NCI-H774 (cell line): Measurements from ENCODE around the gene ZNF516.

Experiments used
- DNase-seq: peaks from one replicate; lab custom pipeline; 2025; lab: John Stamatoyannopoulos, UW

The ZNF516 gene

DNA sequence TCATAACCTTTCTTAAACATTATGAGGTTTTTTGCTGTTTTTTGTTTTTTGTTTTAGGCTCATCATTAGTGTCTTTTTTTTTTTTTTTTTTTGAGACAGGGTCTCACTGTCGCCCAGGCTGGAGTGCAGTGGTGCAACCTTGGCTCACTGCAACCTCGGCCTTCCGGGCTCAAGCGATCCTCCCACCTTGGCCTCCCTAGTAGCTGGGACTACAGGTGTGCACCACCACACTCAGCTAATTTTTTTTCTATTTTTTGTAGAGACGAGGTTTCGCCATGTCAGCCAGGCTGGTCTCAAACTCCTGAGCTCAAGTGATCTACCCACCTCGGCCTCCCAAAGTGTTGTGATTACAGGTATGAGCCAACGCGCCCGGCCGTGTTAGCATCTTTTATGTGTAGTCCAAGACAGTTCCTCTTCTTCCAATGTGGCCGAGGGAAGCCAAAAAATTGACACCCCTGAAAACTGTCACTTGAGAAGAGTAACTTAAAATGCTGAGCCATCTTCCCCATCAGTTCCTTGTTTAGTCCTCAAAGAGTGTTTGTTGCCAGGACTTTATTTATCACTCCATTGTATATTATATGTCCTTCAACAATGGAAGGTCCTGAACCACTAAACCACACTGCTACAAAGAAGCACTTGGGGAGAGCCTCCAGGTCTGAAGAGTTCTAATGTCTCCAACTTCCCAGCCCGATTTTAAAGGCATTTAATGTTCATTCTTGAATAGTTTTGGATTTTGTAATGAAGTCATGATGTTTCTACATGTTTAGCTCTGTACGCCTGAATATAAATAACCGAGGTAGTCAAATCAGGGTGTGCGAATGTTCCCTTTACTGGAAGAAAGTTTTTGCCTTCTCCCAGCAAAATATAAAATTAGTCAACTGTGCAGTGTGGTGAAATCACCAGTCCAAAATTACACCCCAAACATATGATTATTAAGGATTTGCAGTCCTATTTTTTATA is 26.4 kb downstream of the ZNF516 start:
- DNase-seq, result no peak

DNA sequence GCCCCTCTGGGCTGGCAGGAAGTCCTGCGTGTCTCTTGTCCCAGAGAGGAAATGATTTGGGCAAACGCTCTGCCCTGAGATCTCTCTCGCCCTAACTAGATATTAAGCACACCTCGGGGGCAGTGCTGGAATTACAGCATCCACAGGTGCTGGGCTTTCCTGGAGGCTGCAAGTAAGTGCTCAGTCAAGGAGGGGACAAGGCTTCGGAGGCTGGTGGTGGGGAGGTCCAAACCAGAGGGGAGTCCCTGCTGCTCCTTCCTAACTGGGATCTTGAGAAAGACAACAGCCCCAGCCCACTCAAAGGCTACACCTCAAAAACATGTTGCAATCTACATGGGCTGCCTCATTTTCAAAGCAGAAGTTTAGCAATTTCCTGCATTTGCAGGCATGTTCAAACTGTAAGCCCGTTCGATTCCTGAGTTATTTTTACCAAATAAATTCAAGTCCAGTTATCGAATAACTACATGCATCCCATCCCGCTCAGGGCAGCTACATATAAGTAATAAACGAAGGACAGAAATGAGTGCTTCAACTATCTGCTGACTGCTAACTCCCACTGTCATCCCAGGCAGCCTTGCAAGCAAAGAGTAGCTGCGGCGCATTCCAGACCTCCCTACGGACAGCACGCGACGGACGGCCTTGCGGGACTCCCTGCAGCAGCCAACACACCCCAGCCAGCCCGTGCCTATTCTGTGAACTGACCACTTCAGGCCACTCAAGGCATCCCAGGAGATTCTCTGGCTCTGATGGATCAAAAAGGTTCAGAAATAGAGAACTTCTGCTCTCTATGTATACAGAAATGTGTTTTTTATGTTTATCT is 27.5 kb downstream of the ZNF516 start:
- DNase-seq, result no peak

DNA sequence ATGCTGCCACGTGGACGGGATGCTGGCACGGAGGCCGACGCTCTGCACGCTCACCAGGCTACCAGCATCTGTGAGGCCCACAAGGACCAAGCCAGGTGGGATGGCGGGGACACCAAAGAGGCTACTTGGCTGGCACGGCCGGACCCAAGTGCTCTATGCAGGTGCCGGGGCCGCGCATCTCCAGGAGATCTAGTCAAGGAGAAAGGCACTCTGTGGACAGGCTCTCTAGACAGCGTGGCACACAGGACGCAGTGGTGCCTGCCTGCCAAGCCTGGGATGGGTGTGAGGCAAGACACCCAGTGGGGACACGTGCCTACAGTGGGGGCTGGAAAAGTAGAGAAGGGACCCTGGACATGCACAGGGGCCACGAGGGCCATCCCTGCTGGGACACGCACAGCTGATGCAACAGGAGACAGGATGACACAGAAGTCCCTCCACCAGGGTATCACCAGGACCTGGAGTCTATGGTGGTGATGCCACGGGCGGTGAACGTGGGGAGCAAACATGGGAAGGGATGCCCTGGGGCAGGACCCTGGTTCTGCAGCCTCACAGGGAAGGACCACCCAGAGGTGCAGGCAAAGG is 28.5 kb downstream of the ZNF516 start:
- DNase-seq, result no peak

DNA sequence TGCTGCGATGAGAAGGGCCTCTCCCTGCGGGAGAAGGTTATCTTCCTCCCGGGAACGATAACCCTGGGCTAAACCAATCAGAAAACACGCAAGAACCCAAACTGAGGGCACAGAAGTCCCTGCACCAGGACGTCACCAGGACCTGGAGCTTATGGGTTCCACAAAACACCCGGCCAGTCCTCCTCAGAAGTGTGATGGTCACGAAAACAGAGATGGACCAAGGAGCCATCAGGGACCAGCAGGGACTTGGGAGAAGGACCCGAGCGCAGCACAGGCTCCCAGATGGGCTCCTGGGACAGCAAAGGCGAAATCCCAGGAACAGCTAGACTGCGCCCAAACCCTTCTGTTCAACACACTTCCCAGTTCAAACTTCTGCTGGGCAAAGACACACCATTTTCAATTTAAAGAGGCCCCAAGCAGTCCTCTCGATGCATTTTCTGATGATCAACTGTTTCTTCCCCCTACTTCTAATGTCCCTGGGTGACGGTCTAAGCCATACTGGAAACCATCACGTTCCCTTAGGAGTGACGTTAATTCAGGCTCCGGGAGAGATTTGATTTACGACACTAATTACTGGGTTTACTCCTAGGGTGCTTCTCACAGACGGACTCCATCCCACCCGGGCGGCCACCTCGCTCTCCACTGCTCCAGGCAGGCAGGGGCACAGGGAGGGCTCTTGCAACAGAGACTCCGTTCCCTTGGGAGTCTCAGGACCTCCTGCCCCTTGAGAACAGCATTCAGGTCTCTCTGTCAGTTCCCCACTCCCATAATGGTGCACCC is 29.2 kb downstream of the ZNF516 start:
- no peak for DNase-seq

DNA sequence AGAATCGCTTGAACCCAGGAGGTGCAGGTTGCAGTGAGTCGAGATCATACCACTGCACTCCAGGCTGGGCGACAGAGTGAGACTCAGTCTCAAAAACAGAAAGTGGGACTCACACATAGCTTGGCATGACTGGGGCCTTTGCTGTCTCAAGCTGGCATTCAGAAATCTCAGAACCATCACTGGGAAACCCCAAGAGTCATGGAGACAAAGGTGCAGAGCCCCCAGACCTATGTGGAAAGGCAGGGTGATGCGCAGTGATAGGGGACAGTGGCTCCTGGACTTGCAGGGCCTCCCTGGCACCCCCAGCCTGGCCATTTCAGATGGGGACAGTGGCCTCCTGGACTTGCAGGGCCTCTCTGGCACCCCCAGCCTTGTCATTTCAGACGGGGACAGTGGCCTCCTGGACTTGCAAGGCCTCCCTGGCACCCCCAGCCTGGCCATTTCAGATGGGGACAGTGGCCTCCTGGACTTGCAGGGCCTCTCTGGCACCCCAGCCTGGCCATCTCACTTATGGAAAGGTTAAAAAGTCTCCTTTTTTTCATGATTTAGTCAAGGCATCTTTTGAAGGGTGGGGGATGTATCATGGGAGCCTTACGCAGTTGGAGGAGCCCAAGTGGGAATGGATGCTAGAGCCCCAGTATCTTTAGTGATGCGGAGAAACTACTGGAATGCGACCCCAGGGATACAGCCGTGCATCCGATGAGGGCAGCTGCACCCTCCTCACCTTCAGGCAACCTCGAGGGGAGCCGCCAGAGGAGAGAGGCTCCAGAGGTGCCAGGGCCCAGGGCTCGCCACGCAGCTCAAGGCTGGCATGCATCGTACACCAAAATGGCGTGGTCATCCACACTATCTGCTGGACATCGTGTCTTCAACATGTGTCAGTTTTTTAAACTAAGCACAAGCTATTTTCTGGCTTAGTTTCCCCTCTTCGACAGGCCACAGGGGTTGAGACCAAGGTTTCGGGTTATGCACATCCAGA is 30.5 kb downstream of the ZNF516 start:
- DNase-seq, result no peak

DNA sequence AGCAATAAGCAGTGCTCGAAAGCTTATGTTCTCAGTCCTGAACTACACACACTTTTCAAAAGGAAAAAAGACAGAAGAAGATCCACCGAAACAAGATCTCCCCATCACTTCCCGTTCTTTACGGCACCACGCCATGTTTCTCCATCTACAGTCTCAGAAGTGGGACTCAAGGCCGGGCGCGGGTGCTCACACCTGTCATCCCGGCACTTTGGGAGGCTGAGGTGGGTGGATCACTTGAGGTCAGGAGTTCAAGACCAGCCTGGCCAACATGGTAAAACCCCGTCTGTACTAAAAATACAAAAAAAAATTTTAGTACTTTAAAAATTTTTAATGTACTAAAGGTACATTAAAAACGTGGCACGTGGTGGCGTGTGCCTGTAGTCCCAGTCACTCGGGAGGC is 31.2 kb downstream of the ZNF516 start:
- DNase-seq, result no peak

DNA sequence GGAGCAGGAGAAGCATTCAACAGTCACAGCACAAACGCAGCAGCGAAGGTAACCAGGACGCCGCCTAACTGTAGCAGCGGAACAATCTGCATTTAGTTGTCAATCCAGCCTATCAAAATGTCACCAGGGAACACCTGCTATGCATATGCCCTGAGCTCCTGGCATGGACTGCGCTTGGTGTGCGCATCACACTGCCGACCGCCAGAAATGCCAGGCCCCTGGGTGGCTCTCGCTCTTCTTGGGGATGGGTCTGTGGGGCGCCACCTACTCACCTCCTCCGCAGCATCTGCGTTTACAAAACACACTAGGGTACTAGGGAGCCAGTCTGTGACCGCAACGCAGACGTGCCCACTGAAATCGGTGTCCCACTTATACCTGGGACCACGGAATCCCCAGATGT is 31.7 kb downstream of the ZNF516 start:
- DNase-seq, result no peak

DNA sequence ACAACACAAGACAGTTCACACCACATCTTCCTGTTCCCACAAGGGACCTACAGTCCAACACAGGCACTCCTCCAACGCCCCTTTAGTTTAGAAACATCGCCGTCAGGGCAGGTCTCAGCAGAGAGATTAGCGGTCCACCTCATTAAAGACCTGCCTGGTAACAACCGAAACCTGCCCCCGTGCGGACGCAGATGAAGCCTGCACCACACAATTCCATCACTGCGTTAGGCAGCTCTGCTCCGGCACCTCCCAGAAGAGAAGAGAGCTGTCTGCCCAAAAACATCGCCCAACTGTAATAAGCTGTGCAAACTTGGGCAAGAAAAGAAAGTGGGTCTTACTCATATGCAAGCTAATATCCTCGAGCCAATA is 32.7 kb downstream of the ZNF516 start:
- no peak for DNase-seq

DNA sequence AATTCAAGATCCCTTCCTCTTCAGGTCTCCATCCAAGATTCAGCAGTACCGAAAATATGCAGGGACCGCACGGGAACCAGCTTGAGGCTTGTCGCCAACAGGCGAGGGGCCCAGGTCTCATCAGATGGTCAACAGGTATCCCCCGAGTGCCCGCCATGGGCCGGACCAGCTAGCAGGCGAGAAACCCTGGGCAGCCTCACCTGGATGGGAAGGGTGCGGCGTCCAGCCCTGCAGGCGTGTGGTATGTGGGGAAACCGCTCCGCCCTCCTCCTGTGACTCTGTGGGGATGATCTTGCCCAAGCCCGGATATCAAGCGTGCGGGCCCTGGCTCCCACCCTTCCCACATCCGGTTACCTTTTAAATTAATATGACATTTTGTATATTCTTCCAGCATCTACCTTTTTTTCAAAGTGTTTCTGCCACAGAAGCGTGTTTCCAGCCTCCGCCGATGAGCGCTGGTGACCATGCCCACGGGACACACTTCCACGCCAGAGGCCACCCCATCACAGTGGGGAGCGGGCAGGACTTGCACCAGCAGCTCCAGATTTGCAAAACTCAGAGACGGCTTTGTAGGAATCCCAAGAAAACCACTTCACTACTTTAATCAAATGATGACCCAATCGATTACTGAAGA is 33.2 kb downstream of the ZNF516 start:
- no peak for DNase-seq

DNA sequence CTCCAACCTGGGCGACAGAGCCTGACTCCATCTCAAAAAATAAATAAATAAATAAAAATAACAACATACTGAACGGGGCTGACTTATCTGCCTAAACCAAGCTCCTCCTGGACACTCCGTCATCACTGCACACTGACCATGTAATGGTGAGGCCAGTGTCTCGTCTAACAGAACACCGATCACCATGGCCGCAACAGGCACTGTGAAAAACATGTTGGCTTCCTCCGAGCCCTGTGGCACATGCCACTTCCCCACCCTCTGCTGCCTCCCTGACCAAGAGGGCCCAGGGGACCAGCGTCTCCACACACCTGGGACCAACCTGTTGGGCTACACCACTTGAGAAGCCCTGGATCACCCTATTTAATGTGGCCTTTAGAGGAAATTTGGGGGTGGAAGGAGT is 33.9 kb downstream of the ZNF516 start:
- DNase-seq, result no peak

DNA sequence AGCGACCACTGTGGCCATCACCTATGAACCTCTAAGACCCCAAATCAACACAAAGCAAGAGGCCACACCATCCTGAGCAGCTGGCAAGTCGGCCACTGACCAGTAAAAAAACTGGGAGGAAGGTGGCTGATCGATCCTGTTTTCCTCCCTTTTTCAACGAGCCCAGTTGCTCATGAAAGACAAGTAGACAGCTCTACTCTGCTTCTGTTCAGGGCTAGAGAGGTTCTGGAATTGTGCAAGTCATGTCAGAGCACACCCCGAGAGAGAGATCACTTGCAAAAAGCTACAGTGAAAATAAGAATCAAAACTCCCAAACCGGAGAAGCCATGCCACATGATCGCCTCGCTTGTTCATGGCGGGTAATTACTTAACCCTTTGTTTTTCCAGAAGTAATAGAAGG is 34.6 kb downstream of the ZNF516 start:
- no peak for DNase-seq

DNA sequence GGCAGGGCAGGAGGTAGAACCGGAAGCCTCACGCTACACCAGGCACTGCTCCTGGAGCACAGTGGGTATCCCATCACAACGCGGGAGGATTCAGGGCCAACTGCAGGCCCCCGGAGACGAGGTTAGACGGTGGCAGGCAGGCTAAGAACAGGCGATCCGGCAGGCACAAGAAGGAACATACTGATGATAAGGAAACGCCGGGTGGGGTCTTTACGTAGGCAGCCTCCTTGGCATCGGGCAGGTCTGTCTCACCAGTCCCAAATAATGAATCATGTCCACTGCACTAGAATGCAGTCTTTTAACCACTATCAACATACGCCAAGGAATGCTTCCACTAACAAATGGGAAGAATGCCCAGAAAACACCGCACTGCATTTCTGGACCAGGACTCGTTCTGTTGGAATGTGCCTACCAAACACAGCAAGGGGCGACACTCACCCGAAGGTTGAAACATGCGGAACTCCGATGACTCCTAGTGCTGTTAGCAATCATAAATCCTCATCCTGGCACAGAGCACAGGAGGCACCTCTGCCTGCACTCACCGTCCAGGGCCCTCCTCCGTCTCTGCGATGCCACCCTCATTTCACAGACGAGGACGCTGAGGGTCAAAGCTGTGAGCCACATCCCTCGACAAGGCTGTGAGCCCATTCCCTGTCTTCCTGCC is 35.2 kb downstream of the ZNF516 start:
- DNase-seq, result no peak

DNA sequence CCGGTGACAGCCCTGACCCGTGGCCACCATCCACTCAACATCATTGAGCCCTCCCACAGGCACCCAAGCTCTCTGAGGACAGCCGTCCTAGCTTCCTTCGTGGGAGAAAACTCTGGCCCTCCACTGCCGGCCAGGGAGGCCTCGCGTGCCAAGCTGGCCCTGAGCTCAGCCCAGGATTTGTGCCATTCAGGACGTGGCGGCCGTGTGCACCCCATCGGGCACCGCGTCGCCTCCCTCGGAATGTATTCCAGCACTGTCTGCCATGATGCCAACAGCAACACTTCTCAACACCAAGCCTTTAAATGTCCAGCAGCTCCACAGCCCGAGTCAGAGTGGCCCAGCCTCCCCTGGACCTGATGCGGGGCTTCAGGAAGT is 35.7 kb downstream of the ZNF516 start:
- DNase-seq, result no peak

DNA sequence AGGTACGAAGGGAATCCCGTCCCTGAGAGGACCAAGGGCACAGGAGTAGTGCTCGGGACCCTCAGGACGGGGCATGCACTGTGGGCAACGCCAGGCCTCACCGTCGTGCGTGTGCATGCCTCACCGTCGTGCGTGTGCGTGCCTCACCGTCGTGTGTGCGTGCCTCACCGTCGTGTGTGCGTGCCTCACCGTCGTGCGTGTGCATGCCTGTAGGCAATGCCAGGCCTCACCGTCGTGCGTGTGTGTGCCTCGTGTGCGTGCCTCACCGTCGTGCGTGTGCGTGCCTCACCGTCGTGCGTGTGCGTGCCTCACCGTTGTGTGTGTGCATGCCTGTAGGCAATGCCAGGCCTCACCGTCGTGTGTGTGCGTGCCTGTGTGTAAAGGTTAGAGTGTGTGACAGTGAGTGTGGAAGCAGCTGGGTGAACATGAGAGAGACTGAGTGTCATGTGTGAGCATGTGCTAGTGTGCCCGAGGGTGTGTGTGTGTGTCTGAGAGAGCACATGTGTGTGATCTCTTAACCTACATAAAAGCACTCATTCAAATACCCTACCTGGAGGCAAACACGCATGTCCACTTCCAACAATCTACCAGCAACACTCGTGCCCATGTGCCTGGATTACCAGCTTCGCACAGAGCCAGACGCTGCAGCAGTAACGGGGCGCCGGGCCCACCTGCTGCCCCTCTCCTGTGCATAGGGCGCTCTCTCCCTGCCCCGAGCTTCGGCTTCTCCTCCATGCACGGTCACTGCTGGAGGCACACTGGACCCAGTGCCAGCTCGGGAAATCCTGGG is 36.3 kb downstream of the ZNF516 start:
- DNase-seq, result no peak

DNA sequence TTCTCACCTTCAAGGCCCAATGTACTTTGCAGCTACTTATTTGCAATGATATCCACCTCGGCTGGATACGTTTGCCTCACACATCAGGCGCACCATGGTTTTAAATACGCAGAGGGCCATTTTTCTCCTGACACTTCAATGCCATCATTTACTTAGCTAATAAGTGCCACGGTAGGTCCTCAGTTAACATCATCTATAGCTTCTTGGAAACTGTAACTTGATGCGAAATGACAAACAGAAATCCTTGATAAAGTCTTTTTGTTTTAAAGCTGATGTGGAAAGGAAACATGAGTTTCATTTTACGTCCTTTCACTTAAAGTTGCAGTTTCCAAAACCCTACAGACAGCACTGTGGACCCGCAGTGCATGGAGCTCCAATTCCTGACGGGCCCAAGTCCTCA is 37.1 kb downstream of the ZNF516 start:
- no peak for DNase-seq

DNA sequence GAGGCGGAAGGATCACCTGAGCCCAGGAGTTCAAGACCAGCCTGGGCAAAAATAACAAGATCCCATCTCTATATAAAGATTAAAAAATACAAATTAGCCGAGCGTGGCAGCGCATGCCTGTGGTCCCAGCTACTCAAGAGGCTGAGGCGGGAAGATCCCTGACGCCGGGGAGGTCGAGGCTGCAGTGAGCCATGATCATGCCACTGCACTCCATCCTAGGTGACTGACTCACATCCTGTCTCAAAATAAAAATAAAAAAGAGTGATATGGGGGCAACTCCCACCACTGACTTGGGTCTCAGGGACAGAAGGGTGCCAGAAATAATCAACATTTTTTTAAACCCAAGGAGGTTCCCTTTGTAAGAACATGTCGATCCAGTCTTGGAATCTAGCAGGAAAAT is 37.6 kb downstream of the ZNF516 start:
- DNase-seq, result no peak

DNA sequence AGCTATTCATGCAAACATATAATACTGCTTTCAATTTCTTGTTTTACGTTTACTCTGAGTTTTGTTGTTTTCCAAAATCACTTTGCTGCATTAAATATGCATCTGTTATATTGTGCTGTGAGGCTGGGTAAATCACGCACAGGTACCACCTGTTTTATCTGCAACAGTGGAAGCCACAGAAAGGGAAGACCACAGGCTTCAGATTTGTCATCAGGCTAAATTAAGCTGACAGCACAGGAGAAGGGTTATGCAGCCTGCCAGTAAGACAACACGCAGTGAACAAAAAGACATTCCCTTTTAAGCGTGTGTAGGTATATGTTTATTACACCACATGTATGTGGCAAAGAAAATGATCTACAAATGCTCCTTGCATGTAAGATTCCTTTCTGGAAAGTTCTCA is 38.2 kb downstream of the ZNF516 start:
- no peak for DNase-seq

DNA sequence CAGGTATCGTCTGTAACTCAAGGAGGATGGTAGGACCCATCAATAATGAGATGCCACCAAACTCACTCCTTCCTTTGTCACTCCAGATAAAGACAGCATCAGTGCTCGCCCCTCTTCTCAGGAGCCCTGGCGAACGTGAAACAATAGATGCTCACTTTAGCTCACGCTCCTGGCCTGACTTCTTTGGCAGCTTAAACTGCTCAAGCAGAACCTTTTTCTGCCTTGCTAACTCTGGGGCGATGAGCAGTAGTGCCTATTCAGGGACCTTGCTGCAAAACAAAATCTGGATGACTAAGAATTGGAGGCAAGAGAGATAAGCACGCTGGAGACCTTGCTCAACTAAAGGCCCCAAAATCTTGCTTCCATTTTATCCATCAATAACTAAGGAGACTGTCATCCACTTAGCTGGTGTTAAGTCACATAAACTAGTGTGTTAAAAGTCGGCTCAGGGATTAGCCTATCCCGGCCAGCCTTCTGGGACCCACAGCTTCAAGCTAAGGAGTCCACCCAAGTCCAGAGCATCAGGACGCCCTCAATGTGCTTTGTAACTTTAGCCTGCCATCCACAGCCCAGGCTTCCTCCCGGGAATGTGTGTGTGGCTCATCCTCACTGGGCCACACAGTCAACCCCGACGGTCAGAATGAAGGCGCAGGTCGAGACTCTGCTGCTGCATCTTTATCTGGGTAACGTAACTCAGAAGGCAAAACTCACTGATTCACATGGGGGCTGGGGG is 38.9 kb downstream of the ZNF516 start:
- no peak for DNase-seq
